ENCODE measurements around the gene GPN2. TPM values are rescaled to one million over a fixed set of nuclear protein-coding genes. Genes with fewer than 3 reads are reported as not detected.
"Not testable (repeated sequence)": the region's sequence is repeated elsewhere in the genome, so short reads cannot be mapped to it uniquely, and the experiment has no call there.

Gene GPN2
- total RNA-seq, 1 donor from 2014 or later = 14.6 TPM

DNA sequence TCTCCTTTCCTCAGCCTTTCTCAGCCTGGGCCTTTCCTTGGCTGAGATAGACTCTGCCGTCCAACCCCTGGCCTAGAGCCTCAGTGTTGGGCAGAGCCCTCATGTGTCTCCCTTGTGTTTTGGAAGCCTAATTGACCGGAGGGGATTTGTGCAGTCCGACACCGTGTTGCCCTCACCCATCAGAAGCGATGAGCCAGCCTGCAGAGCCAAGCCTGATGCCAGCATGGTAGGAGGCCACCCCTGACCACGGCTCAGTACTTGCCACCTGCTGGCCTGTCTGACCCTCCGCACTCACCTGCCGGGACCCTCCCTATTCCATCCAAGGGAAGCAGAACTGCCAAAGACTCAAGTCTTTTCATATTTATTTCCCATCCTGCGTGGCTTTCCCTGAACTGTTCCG lies 36.5 kb downstream of the GPN2 start:
- TF ChIP-seq CTCF (conservative IDR thresholded peaks at IDR 0.05; ENCODE audit: low read depth, low read length) = no peak
- no peak overlapping the region for H3K4me3 ChIP-seq (ENCODE audit: low read depth, low read length)
- DNase-seq (ENCODE audit: low read depth) = no peak

- DNase-seq (ENCODE audit: low read depth) = no peak
- no peak overlapping the region for H3K4me3 ChIP-seq (ENCODE audit: low read depth, low read length)
- TF ChIP-seq CTCF (conservative IDR thresholded peaks at IDR 0.05; ENCODE audit: low read depth, low read length) = peak; percentile 94
Observed at GRCh38 chr1:26853156-26853555, 36.9 kb downstream of the GPN2 start.

DNA sequence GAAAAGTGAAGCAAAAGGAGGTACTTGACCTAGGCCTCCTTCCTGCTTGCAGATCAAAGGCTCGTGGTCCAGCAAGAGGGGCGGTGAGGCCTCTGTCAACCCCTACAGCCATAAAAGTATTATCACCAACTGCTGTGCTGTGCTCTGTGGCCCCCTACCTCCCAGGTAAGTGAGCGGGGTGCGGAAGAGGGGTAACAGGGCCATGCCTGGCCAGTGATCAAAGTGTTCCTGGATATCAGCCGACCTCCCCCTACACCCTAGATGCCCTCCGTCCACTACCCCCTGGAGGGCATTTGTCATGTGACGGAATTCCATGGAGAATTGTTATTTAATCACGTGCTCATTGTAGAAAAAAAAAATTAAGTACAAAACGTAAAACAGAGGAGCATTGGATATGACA lies 37.4 kb downstream of the GPN2 start:
- no peak for TF ChIP-seq CTCF (conservative IDR thresholded peaks at IDR 0.05; ENCODE audit: low read depth, low read length)
- no peak overlapping the region for H3K4me3 ChIP-seq (ENCODE audit: low read depth, low read length)
- DNase-seq (ENCODE audit: low read depth) = no peak

DNA sequence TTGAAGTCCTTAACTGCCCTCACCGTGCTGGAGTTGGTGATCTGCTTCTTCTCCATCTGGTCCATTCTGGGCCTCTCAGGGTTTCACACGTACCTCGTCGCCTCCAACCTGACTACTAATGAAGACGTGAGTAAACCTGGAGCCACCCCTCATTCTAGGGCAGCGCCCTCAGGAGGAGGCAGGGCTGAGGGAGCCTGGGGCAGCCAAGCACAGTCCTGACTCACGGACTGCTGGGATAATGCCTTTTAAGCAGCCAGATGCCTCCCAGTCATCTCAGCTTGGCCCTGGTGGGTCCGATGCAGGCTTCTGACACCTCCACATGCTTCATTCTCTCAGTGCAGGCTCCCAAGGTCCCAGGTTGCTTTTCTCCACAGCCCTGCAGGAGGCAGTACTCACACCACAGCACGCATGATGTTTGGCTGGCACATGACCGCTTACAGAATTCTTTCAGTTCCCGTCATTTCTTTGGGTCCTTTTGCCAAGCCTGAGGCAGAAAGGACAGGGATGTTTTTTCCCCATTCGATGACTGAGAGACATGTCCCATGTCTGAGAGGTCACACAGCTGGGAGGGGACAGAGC lies 38.9 kb downstream of the GPN2 start:
- no peak overlapping the region for H3K4me3 ChIP-seq (ENCODE audit: low read depth, low read length)
- no peak for DNase-seq (ENCODE audit: low read depth)
- TF ChIP-seq CTCF (conservative IDR thresholded peaks at IDR 0.05; ENCODE audit: low read depth, low read length) = peak; percentile 30

GRCh38 chr1:26848941-26849774 lies 40.9 kb downstream of the GPN2 start:
- no peak overlapping the region for H3K4me3 ChIP-seq (ENCODE audit: low read depth, low read length)
- TF ChIP-seq CTCF (conservative IDR thresholded peaks at IDR 0.05; ENCODE audit: low read depth, low read length) = no peak
- DNase-seq (ENCODE audit: low read depth) = peak; percentile 82

- H3K4me3 ChIP-seq (ENCODE audit: low read depth, low read length) = no peak overlapping the region
- TF ChIP-seq CTCF (conservative IDR thresholded peaks at IDR 0.05; ENCODE audit: low read depth, low read length) = no peak
- DNase-seq (ENCODE audit: low read depth) = no peak
Observed at GRCh38 chr1:26848499-26848898, 41.6 kb downstream of the GPN2 start.

- DNase-seq (ENCODE audit: low read depth); H3K4me3 ChIP-seq (ENCODE audit: low read depth, low read length): not testable (repeated sequence)
Observed at GRCh38 chr1:26847826-26848225, 42.3 kb downstream of the GPN2 start.
